Transverse colon (tissue), 4 donors: ENCODE data around the gene TRIM25. TPM values are rescaled to one million over a fixed set of nuclear protein-coding genes. Genes with fewer than 3 reads are reported as not detected.

Experiments
- DNase-seq: peaks from one replicate; pipeline ENCODE4 v3.0.0-alpha.2; 2019
- H3K27ac ChIP-seq, 4 donors: fragments of 200-600 bp; sonication (generic); 2 replicates each; pipeline ENCODE4 v1.5.1; 2016 to 2018; ENCODE audit warnings: inconsistent platforms in 4 of 4
- H3K27me3 ChIP-seq: fragments of 200-600 bp; sonication (generic); 2 replicates; pipeline ENCODE4 v1.5.1; 2017; ENCODE audit warnings: inconsistent platforms
- H3K36me3 ChIP-seq, 4 donors: fragments of 200-600 bp; sonication (generic); 2 replicates each; pipeline ENCODE4 v1.5.1; 2017 to 2019; ENCODE audit warnings: inconsistent platforms in 4 of 4
- H3K4me1 ChIP-seq, 4 donors: fragments of 200-600 bp; sonication (generic); 2 replicates each; pipeline ENCODE4 v1.5.1; 2017 to 2020; ENCODE audit warnings: inconsistent platforms in 4 of 4
- H3K4me3 ChIP-seq, 4 donors: fragments of 200-600 bp; sonication (generic); 1 replicate in 1 of 4; 2 replicates in 3 of 4; pipeline versions ENCODE4 v1.5.1 to v1.6.1; 2017 to 2019; ENCODE audit warnings: inconsistent platforms in 4 of 4
- H3K9me3 ChIP-seq, 2 donors: fragments of 200-600 bp; sonication (generic); 2 replicates each; pipeline ENCODE4 v1.5.1; 2017 to 2019; ENCODE audit warnings: inconsistent platforms in 2 of 2
- CTCF ChIP-seq, 5 experiments: fragments of 200-600 bp in 3 of 5; fragments of 450-650 bp in 2 of 5; sonication (generic) in 3 of 5; IDR thresholded peaks; 1 replicate in 2 of 5; 2 replicates in 3 of 5; pipeline ENCODE4 v1.5.1; 2016 to 2017; ENCODE audit warnings: antibody characterized with exemption in 5 of 5, inconsistent platforms in 3 of 5, mild to moderate bottlenecking in 2 of 5, moderate library complexity in 1 of 5
- EP300 ChIP-seq: sonication (generic); formaldehyde crosslinking; IDR thresholded peaks from one replicate; pipeline ENCODE4 v1.6.1; 2017; ENCODE audit warnings: antibody characterized with exemption, low read depth
- POLR2A ChIP-seq: fragments of 450-650 bp; IDR thresholded peaks from one replicate; pipeline ENCODE4 v1.6.1; 2016; ENCODE audit warnings: antibody characterized with exemption, mild to moderate bottlenecking, moderate library complexity
- POLR2AphosphoS5 ChIP-seq, 3 donors: sonication (generic); formaldehyde crosslinking; IDR thresholded peaks; one replicate each; pipeline ENCODE4 v1.6.1; 2016; ENCODE audit warnings: antibody characterized with exemption in 3 of 3
- WGBS, 2 donors: methylation state at CpG; one replicate each; pipeline ENCODE4 v1.1.5; 2018; ENCODE audit warnings: low coverage in 1 of 2; 5-methylcytosine and 5-hydroxymethylcytosine counted together
- in situ Hi-C, 4 donors: fragments of 200-750 bp; cut with MboI; loops; one replicate each; pipeline versions ENCODE4 v1.15.0 to v1.15.1; 2017; ENCODE audit warnings: low sequenced_read_pairs in 3 of 4, low pct_ligation_motif_present in 1 of 4, low pct_unique_long_range_greater_than_20kb in 1 of 4
- intact Hi-C: fragments of 100-400 bp; cut with DNase I; formaldehyde crosslinking; loops from one replicate; pipeline ENCODE4 v1.15.1; 2023; ENCODE audit warnings: low total_unique reads
- total RNA-seq, 4 donors: library from RNA; depleted of rRNA; stranded (reverse); fragments of >200 nt; gene quantifications; one replicate each; pipeline ENCODE4 v1.1.0, GENCODE V29; 2016

The TRIM25 gene
- total RNA-seq, 4 donors from 2014 or later: 67.5 to 251 (median 97.7) TPM

GRCh38 chr17:56850591-56850990, 63.3 kb downstream of the TRIM25 start:
- intact Hi-C loops (no loop called here), in situ Hi-C loops (no loop called here)
- TF ChIP-seq CTCF (IDR thresholded peaks at IDR 0.05) (no peak), POLR2A (no peak), POLR2AphosphoS5 (IDR thresholded peaks at IDR 0.05) (no peak), EP300 (no peak)
- WGBS, 2 donors: 93 to 94% methylated on average over 2 of the region's 2 CpGs
- H3K4me3 ChIP-seq: no peak overlapping the region
- no peaks in the 10 kb centered on the region for H3K9me3 ChIP-seq
- H3K36me3 ChIP-seq: peaks cover 0 to 16% (median 4%) of the 10 kb centered on the region in 4 donors
- H3K27me3 ChIP-seq: no peaks in the 10 kb centered on the region
- no peak overlapping the region for H3K27ac ChIP-seq
- H3K4me1 ChIP-seq: no peaks in the 10 kb centered on the region
- DNase-seq: no peak

- peaks cover 0 to 12% (median 4%) of the 10 kb centered on the region in 4 donors for H3K36me3 ChIP-seq
- in situ Hi-C loops (loop anchor here in 1 of 4 donors (25.0 kb wide), 1 partner anchor 263 kb away; no protein-coding TSS in a partner anchor), intact Hi-C loops (no loop called here)
- no peaks in the 10 kb centered on the region for H3K9me3 ChIP-seq
- H3K4me1 ChIP-seq: no peaks in the 10 kb centered on the region
- DNase-seq: no peak
- no peak overlapping the region for H3K4me3 ChIP-seq
- 56 to 83% methylated on average over 2 to 3 of the region's 3 CpGs for WGBS, 2 donors
- H3K27ac ChIP-seq: no peak overlapping the region
- no peaks in the 10 kb centered on the region for H3K27me3 ChIP-seq
- TF ChIP-seq CTCF (IDR thresholded peaks at IDR 0.05) (no peak), POLR2A (no peak), POLR2AphosphoS5 (IDR thresholded peaks at IDR 0.05) (no peak), EP300 (no peak)
Measured at GRCh38 chr17:56849131-56849530, 64.7 kb downstream of the TRIM25 start.

- TF ChIP-seq POLR2AphosphoS5 (IDR thresholded peaks at IDR 0.05): no peak
- no peak for TF ChIP-seq POLR2A
- TF ChIP-seq EP300: no peak
- no peak for TF ChIP-seq CTCF (IDR thresholded peaks at IDR 0.05)
- Histone ChIP-seq H3K9me3 (no peaks in the 10 kb centered on the region), H3K36me3 (peaks cover 0 to 12% (median 4%) of the 10 kb centered on the region in 4 donors), H3K4me1 (no peaks in the 10 kb centered on the region), H3K27ac (no peak overlapping the region), H3K27me3 (no peaks in the 10 kb centered on the region), H3K4me3 (no peak overlapping the region)
- WGBS, 2 donors: 93% methylated on average over 3 to 4 of the region's 4 CpGs
- DNase-seq: no peak
- intact Hi-C loops (no loop called here), in situ Hi-C loops (loop anchor here in 1 of 4 donors (25.0 kb wide), 1 partner anchor 265 kb away; no protein-coding TSS in a partner anchor)
Measured at GRCh38 chr17:56847106-56847505, 66.7 kb downstream of the TRIM25 start.

- Histone ChIP-seq H3K27ac (no peak overlapping the region), H3K4me3 (no peak overlapping the region), H3K9me3 (no peaks in the 10 kb centered on the region), H3K36me3 (peaks cover 0 to 12% (median 4%) of the 10 kb centered on the region in 4 donors), H3K27me3 (no peaks in the 10 kb centered on the region), H3K4me1 (no peaks in the 10 kb centered on the region)
- TF ChIP-seq POLR2A (no peak), EP300 (no peak), POLR2AphosphoS5 (IDR thresholded peaks at IDR 0.05) (no peak), CTCF (IDR thresholded peaks at IDR 0.05) (no peak)
- intact Hi-C loops: no loop called here
- in situ Hi-C loops: loop anchor here in 1 of 4 donors (25.0 kb wide), 1 partner anchor 266 kb away; no protein-coding TSS in a partner anchor
- WGBS, 2 donors: 97 to 100% methylated on average over 1 of the region's 1 CpG
- DNase-seq: no peak
Measured at GRCh38 chr17:56845934-56846333, 67.9 kb downstream of the TRIM25 start.
